HL-60 (cell line): Measurements from ENCODE around the gene SPATS2L.

Experiments
- CTCF ChIP-seq: IDR thresholded peaks from one replicate; pipeline ENCODE4 v1.5.1; 2011; ENCODE audit warnings: low read length, control low read depth, inconsistent platforms; ENCODE audit not compliant: insufficient read depth
- POLR2AphosphoS5 ChIP-seq: IDR thresholded peaks from 2 replicates; pipeline ENCODE4 v1.6.1; 2012; ENCODE audit warnings: low read depth
- REST ChIP-seq: IDR thresholded peaks from 2 replicates; pipeline ENCODE4 v1.6.1; 2012; ENCODE audit warnings: low read depth; ENCODE audit not compliant: insufficient replicate concordance
- SPI1 ChIP-seq: IDR thresholded peaks from 2 replicates; pipeline ENCODE4 v1.6.1; 2012; ENCODE audit warnings: low read depth, mild to moderate bottlenecking, borderline replicate concordance

- TF ChIP-seq CTCF (no peak), REST (no peak), POLR2AphosphoS5 (no peak), SPI1 (no peak)
These were observed 46.9 kb upstream of the SPATS2L start for GRCh38 chr2:200259577-200259957.
